ENCODE data around the gene TYK2.

The TYK2 gene

DNA sequence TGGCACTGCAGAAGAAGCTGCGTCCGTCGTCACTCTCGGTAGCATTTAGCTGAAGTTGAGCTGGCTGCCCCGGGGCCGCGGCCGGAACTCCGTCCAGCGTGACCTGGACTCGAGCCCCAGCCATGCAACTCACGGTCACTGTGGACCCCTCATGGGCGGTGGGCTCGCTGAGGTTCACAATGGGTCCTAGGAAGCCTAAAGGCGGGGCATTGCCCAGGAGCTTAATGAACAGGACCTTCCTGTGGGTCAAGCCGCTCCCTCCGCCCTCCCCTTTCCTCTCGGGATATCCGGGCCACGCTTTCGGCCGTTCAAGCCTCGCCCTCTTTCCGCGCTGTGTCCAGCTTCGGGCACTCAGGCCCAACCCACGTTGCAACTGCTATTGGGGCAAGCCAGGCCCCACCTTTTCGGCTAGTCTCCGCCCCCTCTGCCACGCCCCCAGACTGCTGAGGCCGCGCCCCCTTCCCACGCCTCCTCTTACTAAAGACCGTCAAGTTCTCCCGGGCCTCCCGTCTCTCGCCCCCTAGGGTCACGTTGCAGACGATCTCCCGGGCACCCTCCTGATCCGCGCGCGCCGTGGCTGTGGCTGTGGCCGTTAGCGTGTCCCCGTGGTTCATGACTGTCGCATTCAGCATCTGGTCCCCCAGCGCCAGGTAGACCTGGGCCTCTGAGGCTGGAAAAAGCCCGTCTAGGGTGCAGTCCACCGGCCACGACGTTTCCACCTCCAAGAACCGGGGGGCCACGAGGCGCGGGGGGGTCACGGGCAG is 45.6 kb downstream of the TYK2 start:
- peak; percentile 31 to 56 for DNase-seq (ENCODE audit: low read depth in 2 of 2)

DNA sequence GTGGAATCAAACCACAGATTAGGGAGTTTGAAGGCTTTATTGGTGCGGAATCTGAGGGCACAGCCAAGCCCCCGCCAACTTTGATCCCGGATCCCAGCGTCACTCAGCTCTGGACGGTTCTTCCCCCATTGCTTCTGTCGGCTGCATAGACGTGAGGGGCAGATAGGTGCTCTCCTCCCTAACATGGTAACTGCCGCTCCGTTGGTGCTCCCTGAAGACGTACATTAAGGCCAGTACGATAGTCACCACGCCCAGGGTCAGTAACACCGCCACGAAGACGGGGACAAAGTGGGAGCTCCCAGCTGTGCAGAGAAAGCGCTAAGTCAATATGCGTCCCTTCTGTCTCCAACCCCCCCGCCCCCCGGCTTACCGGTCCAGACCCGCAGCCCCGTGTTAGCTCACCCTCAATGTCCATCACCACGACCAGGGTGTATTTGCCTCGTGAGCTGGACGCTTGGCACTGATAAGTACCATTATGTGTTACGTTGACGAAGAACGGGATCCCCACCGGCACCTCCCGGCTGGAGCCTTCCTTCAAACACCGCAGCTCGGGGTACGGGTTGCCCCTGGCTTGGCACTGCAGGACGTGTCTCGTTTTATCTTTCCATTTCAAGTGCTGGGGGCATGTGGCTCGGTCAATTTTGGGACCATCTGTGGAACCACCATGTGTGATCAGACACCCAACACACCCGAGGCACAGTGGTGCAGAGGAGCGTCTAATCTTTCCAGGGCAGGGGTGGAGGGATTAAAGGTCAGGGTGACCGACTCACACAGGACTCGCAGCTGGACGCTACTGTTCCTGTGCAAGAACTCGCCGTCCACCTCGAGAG is 46.4 kb downstream of the TYK2 start:
- no peak for DNase-seq (ENCODE audit: low read depth in 2 of 2)

DNA sequence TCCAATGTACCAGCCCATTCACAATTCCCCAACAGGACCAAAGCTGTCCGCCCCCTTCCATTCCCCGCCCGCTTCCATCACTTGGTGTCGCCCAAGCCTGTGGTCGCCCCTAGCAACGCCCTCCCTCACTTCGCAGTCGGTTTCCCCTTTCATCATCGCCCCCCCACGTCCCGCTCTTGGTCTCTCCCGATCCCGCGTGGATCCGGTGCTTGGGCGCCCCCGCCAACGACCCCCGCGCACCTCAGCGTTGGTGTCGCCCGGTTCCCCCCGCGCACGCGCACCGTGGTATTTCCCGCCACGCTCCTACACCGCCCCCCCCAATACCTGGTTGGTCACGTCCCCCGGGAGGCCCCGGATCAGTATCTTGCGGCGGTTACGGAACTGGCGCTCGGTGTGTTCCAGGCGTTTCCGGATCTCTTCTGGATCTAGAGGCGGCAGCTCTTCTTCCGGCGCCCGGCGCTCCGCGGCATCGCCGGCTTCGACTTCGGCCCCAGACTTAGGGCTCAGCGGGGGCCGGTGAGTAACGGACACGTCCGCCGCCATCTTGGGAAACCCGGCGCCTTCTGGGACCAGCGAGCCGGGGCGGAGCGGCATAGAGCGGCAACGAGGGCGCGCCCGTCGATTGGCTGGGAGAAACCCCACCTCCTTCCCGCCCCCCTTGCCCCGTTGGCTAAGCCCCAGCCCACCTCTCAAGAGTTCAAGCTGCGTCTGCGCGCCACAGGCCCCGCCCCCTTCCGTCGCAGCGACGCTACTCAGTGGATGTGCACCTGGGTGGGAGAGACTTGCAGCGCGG is 47.2 kb downstream of the TYK2 start, which contains the start of gene RAVER1:
Gene RAVER1, minus strand, starts transcription at position 565 of the 793 bp plus-strand sequence. Its CDS starts 22 bp downstream, at position 543.
- DNase-seq (ENCODE audit: low read depth in 2 of 2), result peak; percentile 98

DNA sequence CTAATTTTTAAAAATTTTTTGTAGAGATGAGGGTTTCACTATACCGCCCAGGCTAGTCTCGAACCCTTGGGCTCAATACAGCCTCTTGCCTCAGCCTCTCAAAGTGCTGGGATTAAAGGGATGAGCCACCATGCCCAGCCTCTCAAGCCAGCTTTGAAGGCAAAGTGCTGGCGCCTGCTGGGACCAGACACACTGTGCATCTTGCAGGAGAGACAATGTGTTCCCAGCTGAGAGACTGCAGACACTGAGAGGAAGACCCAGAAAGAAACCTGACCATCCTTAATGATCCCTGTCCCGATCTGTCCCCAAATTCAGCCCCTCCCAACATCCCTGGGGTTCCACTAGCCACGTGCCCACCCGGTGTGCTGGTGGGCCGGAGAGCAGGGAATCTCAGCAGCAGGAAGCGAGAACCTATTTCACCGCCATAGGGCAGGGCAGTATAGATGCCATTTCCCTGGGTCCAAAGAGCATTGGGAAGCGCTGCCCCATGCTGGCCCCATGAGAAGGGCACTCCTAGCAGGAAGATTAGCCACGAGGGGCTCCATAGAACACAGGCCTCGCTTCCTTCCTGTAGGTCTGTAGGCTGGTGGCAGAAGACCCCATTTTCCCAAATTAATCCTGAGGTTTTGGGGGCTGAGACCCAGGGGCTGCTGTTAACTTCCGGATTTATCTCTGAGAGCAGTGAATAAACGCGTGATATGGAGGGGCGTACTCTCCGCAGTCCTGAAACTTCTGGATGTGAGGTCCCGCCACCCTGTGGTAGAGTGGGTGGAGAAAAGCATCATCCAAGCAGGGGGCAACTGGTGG is 48.0 kb downstream of the TYK2 start:
- DNase-seq (ENCODE audit: low read depth in 2 of 2), result no peak

DNA sequence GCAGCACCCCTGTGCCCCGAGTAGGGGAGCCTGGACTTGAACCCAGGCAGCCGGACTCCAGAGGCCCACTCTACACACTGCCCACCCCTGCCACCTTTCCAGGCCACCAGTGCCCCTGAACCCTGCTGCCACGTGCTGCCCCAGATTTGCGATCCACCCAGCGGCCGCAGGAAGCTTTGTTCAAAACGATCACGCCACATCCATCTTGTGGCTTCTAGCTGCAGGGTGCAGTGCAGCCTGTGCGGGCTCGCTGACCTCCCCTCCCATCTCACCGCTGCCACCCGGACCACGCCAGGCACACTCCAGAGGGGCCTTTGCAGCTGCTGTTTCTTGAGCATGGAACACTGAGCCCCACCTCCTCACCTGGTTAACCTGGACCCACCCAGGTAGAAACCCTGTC is 50.8 kb downstream of the TYK2 start:
- no peak for DNase-seq (ENCODE audit: low read depth in 2 of 2)

DNA sequence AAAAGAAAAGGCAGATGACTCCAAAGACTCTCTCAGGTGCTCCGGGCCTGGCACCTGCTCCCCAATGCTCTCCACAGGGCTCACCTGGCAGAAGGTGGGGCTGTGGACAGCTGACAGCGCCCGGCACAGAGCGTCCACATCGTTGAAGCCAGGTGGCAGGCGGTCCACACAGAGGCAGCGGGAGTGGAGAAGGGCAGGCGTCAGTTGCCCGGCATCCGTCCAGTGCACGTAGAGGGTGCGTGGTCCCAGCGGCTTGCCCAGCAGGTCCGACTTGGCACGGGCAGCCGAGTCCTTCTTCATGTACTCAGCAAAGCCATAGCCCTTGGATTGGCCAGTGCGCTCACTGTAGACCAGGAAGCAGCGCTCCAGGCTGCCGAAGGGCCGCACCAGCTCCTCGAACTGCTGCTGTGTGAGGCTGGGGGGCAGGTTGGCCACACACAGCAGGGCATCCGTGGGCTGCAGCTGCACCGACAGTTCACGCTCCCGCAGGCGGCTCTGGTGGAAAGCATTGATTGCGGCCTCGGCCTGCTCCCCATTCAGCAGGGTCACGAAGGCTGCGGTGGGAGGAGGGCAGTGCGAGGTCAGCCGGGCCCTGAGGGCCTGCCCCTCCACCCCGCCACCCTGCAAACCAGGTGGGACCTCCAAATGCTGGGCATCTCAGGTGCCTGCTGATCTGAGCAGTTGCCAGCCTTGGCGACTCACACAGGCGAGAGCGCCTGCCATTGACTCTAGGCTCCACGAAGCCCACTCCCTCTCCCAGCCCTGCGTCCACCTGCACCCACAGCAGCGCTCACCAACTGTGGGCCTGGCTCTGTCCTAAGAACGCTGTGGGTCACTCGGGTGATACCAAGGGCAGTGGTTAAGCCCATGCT is 51.6 kb downstream of the TYK2 start:
- no peak for DNase-seq (ENCODE audit: low read depth in 2 of 2)

DNA sequence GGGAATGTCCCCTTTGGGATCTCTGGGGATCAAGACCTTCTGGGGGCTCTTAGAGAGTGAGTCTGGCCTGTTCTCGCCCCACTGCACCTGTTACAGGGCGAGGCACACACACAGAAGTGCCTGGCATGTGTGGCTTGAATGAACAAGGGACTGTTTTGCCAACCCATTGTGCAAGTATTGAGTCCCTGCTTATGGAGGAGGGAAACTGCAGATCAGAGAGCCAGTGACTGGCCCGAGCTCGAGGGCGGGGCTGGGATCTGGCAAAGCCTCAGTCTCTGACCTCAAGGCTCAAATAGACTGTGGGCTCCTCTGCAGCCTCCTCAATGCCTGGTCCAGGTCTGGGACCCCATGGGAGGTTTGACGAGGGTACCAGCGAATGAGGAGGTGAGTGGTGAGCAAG is 52.6 kb downstream of the TYK2 start:
- DNase-seq (ENCODE audit: low read depth in 2 of 2), result no peak

DNA sequence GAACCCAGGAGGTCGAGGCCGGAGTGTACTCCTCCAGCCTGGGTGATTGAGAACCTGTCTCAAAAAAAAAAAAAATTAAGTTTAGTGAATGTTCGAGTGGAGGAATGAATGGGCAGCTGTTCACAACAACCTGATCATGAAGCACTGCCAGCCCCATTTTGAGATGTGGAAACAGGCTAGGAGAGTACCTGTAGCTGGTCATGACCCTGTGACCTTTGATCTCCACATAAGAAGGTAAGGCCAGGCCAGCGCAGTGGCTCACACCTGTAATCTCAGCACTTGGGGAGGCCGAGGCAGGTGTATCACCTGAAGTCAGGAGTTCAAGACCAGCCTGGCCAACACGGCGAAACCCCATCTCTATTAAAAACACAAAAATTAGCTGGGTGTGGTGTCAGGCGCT is 54.6 kb downstream of the TYK2 start:
- DNase-seq (ENCODE audit: low read depth in 2 of 2), result no peak

DNA sequence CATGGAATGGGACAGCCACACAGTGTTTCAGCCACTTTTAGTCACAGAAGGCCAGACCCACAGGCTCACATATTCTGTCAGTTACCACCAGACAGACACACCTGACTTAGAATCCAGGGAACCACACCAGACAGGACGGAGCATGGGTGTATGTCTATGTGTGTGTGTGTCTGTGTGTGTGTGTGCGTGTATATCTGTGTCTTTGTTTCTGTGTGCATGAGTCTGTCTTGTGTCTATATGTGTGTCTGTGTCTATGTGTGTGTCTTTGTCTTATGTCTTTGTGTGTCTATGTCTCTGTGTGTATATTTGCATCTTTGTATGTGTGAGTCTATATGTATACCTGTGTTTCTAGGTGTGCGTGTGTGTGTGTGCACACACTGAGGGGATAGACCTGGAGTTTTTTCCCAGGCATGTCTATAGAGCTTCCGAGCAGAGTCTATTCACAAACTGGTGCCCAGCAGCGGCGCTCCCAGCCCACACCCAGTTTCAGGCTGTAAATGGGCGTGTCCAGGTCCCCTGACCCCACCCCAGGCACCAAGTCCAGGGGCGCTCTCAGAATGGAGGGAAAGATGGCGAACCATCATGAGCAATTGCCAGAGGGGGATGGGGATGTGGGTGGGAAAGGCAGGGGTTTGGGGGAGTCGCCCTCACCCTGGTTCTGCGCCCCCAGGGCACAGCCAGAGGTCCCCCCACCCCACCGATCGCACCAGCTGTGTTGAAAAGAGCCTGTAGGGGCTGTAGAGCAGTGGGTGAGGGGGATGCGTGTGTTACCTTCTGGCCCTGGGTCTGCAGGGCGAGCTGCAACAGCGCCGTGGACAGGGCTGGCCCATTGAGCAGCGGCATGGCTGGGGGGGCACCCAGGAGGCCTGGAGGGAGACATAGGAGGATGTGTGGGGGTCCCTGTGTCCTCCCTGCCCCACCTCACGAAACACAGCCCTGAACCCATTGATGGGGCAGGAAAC is 58.2 kb downstream of the TYK2 start:
- no peak for DNase-seq (ENCODE audit: low read depth in 2 of 2)

DNA sequence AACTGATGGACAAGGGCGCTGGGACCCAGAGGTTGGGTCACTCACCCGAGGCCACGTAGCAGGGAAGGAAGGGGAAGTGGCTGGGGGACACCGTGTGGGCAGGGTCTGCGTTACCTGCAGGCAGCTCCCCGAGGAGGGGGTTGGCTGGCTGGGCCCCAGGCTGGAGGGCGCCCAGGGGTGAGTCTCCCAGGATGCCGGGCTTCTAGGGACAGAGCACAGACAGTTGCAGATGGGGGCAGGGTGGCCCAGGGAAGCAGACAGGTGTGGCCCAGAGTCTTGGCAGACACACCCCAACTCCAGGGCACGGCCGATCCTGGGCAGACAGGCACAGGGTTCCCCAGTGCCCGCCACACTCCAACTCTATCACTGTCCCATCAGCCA is 59.0 kb downstream of the TYK2 start:
- DNase-seq (ENCODE audit: low read depth in 2 of 2), result no peak

DNA sequence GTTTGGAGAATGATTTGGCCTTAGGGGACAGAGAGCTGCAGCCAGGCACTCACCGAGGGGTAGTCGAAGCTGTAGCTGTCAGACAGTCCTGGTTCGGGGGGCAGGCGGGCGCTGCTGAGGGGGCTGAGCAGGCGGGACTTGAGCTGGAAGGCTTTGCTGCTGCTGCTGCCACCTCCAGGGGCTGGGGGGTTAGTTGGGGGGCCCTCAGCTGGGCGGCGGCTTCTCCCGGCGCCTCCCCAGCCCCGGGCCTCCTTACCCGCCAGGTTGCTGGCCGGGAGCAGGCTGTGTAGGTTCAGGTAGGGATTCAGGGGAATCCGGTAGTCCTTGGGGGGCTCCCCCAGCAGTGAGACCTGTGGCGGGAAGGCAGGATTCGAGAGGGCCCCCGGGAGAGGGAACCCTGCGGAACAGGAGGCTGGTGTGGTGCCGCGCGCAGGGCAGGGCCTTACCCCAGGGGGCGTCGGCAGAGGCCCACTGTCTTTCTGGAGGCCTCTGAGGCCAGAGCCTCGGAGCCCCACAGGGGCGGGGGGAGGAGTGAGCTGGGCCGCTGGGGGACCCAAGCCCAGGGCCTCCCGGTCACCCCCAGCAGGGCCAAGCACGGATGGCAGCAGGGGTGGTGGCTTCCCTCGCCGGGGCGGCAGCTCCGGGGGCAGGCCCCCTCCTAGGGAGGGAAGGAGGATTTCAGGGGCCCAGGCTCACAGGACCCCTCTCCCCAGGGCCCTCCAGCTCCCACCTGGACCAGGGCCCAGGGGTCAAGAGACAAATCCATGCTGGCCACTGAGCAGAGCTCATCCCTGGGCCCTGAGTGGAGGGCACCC is 59.6 kb downstream of the TYK2 start:
- no peak for DNase-seq (ENCODE audit: low read depth in 2 of 2)

DNA sequence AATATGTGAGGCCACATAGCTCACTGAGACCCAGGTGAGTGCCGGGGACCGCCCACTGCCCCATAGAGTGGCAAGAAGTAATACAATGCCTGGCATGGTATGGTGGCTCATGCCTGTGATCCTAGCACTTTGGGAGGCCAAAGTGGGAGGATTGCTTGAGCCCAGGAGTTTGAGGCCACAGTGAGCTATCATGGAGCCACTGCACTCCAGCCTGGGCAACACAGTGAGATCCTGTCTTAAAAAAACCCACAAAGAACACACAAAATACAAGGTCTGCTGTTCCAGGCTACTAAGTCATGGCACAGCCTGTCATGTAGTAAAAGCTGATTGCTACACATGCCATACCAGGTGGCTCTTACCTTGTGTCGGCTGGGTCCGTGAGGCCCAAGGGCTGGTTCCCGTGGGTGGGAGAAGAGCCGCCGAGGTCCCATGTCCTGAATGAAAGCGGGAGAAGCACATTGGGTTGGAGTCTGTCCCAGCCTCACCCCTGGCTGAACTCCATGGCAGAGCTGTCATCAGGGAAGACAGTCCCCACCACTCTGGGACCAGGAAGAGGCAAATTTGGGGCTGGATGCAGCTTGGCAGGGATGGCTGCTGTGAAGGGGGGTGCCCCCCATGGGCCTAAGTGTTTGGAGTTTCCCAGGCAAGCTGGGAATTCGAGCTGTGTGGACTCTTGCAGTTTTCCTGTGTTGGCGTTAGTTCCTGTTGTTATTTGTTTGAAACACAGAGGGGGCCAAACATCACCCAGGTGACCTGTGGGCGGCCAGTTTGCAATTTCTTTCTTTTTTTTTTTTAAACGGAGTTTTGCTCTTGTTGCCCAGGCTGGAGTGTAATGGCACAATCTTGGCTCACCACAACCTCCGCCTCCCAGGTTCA is 61.3 kb downstream of the TYK2 start:
- DNase-seq (ENCODE audit: low read depth in 2 of 2), result no peak

DNA sequence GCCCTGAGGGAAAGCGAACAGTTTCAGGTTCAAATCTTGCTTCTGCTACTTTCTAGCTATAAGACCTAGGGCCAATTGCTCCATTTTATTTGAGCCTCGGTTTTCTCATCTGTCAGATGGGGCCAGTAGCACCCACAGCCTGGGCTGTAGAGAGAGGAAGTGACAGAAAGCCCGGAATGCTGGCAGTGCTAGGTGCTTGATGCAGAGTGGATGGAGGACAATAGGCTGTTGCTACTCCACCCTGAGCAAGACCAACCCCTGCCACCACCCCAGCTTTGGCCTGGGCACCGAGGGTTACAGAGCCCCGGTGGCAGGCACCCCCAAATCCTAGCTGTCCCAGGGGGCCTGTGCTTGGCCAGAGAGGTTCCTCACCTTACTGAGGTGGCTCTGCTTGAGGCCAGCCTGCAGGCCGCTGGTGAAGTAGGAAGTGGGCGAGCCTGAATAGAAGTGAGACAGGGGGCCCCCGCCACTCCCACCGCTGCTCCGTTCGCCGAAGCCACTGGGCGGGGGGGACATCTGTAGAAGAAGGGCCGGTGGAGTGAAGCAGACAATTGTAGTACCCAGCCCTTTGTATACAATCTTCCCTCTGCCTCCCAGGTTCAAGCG is 62.4 kb downstream of the TYK2 start:
- no peak for DNase-seq (ENCODE audit: low read depth in 2 of 2)

DNA sequence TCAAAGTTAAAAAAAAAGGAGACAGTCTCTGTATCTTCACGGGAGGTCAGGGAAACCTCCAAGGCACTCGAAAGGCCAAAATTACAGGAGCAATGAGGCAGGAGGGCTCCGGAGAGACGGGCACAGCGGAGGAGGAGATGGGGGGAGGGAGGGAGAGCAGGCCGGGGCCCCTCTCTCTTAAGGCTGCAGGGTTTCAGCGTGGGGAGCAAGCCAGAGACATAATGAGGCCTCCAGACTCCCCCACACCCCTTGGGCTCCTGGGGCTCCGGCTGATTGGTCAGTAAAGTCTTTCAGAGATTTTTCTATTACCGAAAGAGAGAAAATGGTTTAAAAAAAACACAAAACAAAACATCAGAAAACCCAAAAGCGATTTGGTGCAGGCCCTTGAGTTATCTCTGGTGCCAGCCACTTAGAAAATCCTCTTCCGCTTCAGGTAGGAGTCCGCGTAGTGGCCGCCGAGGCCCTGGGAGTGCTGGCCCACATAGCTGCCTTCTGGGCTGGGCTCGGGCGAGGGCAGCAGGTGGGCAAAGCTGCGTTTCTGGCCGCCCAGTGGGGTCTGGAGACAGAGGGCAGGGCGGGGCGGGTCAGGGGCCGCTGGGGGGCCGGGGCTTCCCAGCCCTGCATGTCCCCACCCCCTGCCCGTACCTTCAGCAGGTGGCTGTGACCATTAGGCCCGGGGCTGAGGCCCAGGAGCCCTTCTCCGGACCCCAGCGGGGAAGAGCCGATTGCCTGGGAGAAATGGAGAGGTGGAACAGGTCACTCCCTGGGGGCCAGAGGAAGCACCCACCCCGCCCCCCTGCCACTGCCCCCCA is 63.1 kb downstream of the TYK2 start:
- no peak for DNase-seq (ENCODE audit: low read depth in 2 of 2)

DNA sequence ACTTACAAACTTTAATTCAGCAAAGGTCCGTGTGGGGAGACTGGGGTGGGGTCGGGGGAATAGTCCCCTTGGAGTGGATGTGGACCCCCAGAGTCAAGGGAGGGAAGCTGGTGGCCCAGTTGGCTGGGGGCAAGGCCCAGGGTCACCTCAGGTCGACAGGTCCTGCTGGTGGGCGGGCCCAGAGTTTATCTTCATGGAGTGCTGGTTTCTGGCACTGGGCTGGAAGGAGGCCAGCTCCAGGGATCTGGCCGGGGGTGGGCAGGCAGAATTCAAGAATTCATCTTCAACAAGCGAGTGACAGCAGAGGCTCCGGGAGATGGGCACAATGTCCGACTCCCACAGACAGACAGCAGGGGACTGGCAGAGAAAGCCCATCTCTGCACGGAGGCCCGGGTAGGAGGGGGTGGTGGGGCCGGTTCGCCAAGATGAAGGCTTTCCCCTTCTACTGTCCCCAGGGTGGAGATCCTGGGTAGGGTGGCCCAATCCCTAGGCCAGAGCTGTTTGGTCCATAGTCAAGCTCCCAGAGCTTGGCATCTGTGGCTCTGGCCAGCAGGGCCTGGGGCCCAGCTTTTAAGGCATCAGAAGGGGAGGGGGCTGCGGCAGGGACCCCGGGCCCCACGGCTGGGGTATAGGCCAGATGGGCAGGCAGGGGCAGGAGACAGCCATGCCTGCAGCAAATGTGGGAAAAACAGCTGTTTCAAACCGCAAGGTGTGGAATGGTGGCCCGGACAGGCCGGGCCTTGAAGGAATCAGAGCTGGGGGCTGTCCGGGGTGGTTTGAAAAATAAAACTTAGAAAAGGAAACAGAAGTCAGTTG is 63.9 kb downstream of the TYK2 start:
- DNase-seq (ENCODE audit: low read depth in 2 of 2), result no peak

All from stimulated activated CD4-positive, alpha-beta T cell treated with anti-CD3 and anti-CD28 coated beads, Interleukin-15, amount 100 ng/mL, for 48 hours (primary cell).